Measurements from ENCODE around the gene ST3GAL5. TPM values are rescaled to one million over a fixed set of nuclear protein-coding genes. Genes with fewer than 3 reads are reported as not detected.

The ST3GAL5 gene
- total and polyA plus RNA-seq, 12 donors = 2.0 to 11.8 (median 3.8) TPM

DNA sequence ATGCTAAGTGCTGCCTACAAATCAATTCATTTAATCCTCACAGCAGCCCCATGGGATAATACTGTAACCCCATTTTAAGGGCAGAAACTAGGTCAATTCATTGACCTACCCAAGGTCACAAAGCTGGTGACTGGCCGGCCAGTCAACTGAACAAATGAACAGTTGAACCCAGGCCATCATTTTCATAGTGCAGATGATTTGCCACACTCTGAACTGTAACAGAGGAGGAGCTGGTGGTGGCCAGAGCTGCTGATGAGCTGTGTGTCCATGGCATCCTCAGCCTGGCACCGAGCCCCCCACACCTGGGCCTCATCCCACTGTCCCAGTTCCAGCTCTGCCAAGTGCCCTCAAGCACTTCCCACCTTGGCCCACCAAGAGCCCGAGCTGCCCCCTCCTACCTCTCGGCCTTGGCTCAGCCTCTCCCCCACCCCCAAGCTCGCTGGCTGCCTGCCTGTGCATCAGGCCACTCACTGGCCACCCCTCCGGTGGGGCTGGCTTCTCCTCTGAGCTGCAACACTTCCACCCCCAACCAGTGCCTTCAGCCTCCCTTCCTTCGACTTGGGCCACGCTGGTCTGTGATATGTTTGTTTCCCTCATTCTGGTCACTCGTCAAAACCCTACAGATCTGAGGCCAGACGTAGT lies 76.6 kb downstream of the ST3GAL5 start:
- no peak overlapping the region for H3K4me3 ChIP-seq
- H3K27ac ChIP-seq = peak overlapping the region in 3 of 10 donors; percentile 57 to 73 (median 68)
- intact Hi-C loops (cut with DNase I) = loop anchor here in 7 of 10 donors (5.0 to 10.0 kb wide), 5 partner anchors 60 to 175 kb away; partner anchors contain the start of gene ATOH8 (in 1 of the 7)
- ATAC-seq (no peak), DNase-seq (no peak)
- WGBS, 2 donors = 87 to 92% methylated on average over 10 of the region's 10 CpGs
- TF ChIP-seq CTCF (IDR thresholded peaks at IDR 0.05) = no peak
- peaks cover 7 to 28% (median 19%) of the 10 kb centered on the region in 9 donors for H3K4me1 ChIP-seq
- H3K9me3 ChIP-seq = no peaks in the 10 kb centered on the region
- H3K27me3 ChIP-seq = no peaks in the 10 kb centered on the region
- no peaks in the 10 kb centered on the region for H3K36me3 ChIP-seq

DNA sequence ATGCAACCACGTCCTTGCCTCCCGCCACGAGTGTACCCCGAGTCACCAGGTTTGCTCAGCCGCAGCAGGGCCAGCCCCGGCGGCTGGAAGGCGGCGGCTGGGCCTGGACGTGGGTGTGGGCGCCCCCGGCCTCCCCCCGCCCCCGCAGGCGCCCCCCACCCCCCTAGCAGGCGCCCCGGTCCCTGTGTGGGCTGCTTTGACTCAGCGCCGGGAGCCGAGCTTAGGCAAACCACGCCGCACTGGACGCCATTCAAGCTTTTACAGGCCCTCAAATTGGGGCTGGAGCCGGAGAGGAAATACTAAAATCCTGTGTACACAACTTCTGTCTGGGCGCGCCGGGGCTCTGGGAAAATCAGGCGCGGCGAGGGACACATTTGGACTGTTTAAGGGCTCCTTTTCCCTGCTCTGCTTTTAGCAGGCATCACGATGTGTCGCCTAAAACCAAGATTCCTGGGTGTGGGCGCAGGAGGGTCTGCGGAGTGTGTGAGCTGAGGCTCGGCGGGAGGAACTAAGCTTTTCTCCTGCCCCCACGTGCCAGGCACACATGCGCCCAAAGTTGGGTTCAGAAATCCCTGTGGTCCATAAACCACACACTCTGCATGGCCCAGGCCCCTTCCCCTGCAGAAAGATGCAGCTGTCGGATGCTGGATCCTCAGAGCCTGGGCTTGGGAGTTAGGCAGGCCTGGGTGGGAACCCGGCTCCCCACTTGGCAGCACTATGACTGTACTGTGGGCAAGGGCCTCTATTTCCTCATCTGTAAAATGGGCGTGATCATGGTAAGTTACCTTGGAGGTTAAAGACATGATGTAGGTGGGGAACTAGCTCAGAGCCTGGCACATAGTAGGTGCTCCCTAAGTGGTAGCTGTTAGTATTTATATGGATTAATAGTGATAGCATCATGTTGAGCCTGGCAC lies 77.4 kb downstream of the ST3GAL5 start:
- Histone ChIP-seq H3K9me3 (no peaks in the 10 kb centered on the region), H3K4me3 (peak overlapping the region in 3 of 10 donors; percentile 20 to 23 (median 22)), H3K36me3 (no peaks in the 10 kb centered on the region), H3K27me3 (no peaks in the 10 kb centered on the region), H3K4me1 (peaks cover 7 to 28% (median 19%) of the 10 kb centered on the region in 9 donors), H3K27ac (peak overlapping the region; percentile 21 to 82 (median 64))
- DNase-seq (peak; percentile 51 to 61), ATAC-seq (peak in 7 of 8 donors; percentile 19 to 67 (median 43))
- TF ChIP-seq CTCF (IDR thresholded peaks at IDR 0.05) = no peak
- intact Hi-C loops (cut with DNase I) = loop anchor here in 8 of 10 donors (2.0 to 10.0 kb wide), 6 partner anchors 59 to 174 kb away; partner anchors contain the start of gene ATOH8 (in 1 of the 8)
- WGBS, 2 donors = 44 to 59% methylated on average over 41 of the region's 41 CpGs

DNA sequence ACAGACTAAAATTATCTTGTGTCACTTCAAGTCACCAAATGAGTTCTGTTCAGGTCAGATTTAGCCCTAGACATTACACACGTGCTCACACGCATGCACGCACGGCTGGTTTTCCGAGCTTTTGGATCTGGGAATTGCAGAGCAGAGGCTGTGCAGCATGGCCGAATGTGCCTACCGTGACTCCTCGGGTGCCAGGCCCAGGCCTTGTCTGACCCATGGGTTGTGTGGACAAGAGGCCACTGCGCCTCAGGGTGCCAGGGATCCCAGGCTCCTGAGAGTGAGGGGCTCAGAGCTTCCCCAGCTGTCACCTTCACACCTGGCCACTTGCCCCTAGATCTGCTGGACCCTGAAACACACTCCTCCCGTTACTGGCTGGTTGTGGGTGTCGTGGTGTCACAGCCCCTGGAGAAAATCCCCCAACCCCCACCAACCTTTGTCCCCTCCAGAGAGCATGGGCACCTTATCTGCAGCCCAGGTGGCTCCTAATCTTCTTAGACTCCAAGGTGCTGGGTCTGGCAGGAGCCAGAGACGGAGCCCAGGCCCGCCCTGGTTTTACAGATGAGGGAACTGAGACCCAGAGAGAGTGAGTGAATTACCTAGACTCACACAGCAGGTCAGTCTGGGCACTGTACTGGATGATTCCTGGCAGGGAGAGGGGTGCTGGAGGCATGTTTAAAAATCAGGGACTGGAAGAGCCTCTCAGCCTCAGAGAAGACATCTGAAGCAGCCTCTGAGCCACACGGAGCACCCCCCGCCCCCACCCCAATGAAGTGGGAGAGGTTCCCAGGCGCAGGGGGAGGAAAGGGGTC lies 78.2 kb downstream of the ST3GAL5 start:
- intact Hi-C loops (cut with DNase I) = loop anchor here in 8 of 10 donors (2.0 to 10.0 kb wide), 6 partner anchors 58 to 173 kb away; partner anchors contain the start of gene ATOH8 (in 1 of the 8)
- peaks cover 7 to 28% (median 19%) of the 10 kb centered on the region in 9 donors for H3K4me1 ChIP-seq

More for the DNA sequence above, 78.2 kb downstream of the ST3GAL5 start:
- DNase-seq = no peak
- Histone ChIP-seq H3K36me3 (no peaks in the 10 kb centered on the region), H3K27me3 (no peaks in the 10 kb centered on the region), H3K4me3 (peak overlapping the region in 2 of 10 donors; percentile 20 to 22), H3K9me3 (no peaks in the 10 kb centered on the region), H3K27ac (peak overlapping the region in 9 of 10 donors; percentile 33 to 82 (median 68))
- no peak for TF ChIP-seq CTCF (IDR thresholded peaks at IDR 0.05)
- peak in 2 of 8 donors; percentile 1 to 16 for ATAC-seq
- 79 to 82% methylated on average over 16 of the region's 16 CpGs for WGBS, 2 donors

Measured in heart right ventricle (tissue), 16 donors.